BE2C (cell line): ENCODE data around the gene PRRG4.

Experiments used
- DNase-seq: peaks from one replicate; pipeline ENCODE4 v3.0.0-alpha.2; 2020
- H3K27me3 ChIP-seq: fragments of 250-450 bp; sonication (Bioruptor Pico); 2 replicates; pipeline ENCODE4 v1.5.1; 2020; ENCODE audit warnings: mild to moderate bottlenecking
- H3K36me3 ChIP-seq: fragments of 250-450 bp; sonication (Bioruptor Pico); 2 replicates; pipeline ENCODE4 v1.5.1; 2020; ENCODE audit warnings: mild to moderate bottlenecking
- H3K4me1 ChIP-seq: fragments of 250-450 bp; sonication (Bioruptor Pico); 2 replicates; pipeline ENCODE4 v1.5.1; 2020
- H3K4me3 ChIP-seq: 2 replicates; pipeline ENCODE4 v1.5.1; 2011; ENCODE audit warnings: low read depth, low read length
- H3K9me3 ChIP-seq: fragments of 250-450 bp; sonication (Bioruptor Pico); 2 replicates; pipeline ENCODE4 v1.5.1; 2020
- CTCF ChIP-seq: IDR thresholded peaks from 2 replicates; pipeline ENCODE4 v1.5.1; 2012; ENCODE audit warnings: mild to moderate bottlenecking, low read depth, low read length

Gene PRRG4

GRCh38 chr11:32902089-32902665, 72.5 kb downstream of the PRRG4 start:
- DNase-seq = no peak
- Histone ChIP-seq H3K36me3 (no peaks in the 10 kb centered on the region), H3K27me3 (no peaks in the 10 kb centered on the region), H3K9me3 (no peaks in the 10 kb centered on the region), H3K4me3 (no peak overlapping the region), H3K4me1 (no peaks in the 10 kb centered on the region)
- no peak for TF ChIP-seq CTCF

GRCh38 chr11:32905028-32905667, 75.4 kb downstream of the PRRG4 start:
- Histone ChIP-seq H3K27me3 (no peaks in the 10 kb centered on the region), H3K4me3 (no peak overlapping the region), H3K36me3 (no peaks in the 10 kb centered on the region), H3K9me3 (no peaks in the 10 kb centered on the region), H3K4me1 (no peaks in the 10 kb centered on the region)
- DNase-seq = no peak
- no peak for TF ChIP-seq CTCF
